Lung (tissue), 12 donors: ENCODE results near the gene LRFN5. TPM values are rescaled to one million over a fixed set of nuclear protein-coding genes. Genes with fewer than 3 reads are reported as not detected.

Experiments
- ATAC-seq: fragments of 200-7000 bp; cut with Tn5 transposase; one replicate; pipeline ENCODE4 v1.9.1; 2020; ENCODE audit warnings: moderate number of reproducible peaks; ENCODE audit not compliant: insufficient read depth, low FRiP score
- DNase-seq, 3 donors: peaks; one replicate each; pipeline ENCODE4 v3.0.0-alpha.2; 2013 to 2017
- H3K27ac ChIP-seq, 2 donors: one replicate each; pipeline ENCODE4 v1.5.1; 2013; ENCODE audit warnings: mild to moderate bottlenecking in 2 of 2, moderate library complexity in 2 of 2, control low read depth in 1 of 2, inconsistent platforms in 1 of 2, low read depth in 1 of 2, low read length in 1 of 2
- H3K27me3 ChIP-seq, 3 donors: one replicate each; pipeline ENCODE4 v1.5.1; 2013; ENCODE audit warnings: low read length in 2 of 3; ENCODE audit not compliant: control insufficient read depth in 3 of 3, insufficient read depth in 3 of 3
- H3K36me3 ChIP-seq, 4 donors: one replicate each; pipeline ENCODE4 v1.5.1; 2013; ENCODE audit warnings: low read length in 4 of 4, mild to moderate bottlenecking in 1 of 4, moderate library complexity in 1 of 4; ENCODE audit not compliant: control insufficient read depth in 4 of 4, insufficient read depth in 4 of 4
- H3K4me1 ChIP-seq, 5 donors: one replicate each; pipeline ENCODE4 v1.5.1; 2013; ENCODE audit warnings: low read length in 5 of 5, mild to moderate bottlenecking in 2 of 5, moderate library complexity in 1 of 5; ENCODE audit not compliant: control insufficient read depth in 5 of 5, insufficient read depth in 5 of 5
- H3K4me3 ChIP-seq: one replicate; pipeline ENCODE4 v1.5.1; 2013; ENCODE audit warnings: mild to moderate bottlenecking, control low read depth, moderate library complexity
- H3K9ac ChIP-seq, 2 donors: one replicate each; pipeline ENCODE4 v1.5.1; 2013; ENCODE audit warnings: low read length in 2 of 2, control low read depth in 1 of 2; ENCODE audit not compliant: insufficient read depth in 1 of 2
- H3K9me3 ChIP-seq, 4 donors: one replicate each; pipeline ENCODE4 v1.5.1; 2013; ENCODE audit warnings: low read length in 3 of 4, mild to moderate bottlenecking in 1 of 4, moderate library complexity in 1 of 4; ENCODE audit not compliant: control insufficient read depth in 4 of 4, insufficient read depth in 3 of 4
- CTCF ChIP-seq: IDR thresholded peaks from 2 replicates; pipeline ENCODE4 v1.5.1; 2012; ENCODE audit warnings: mild to moderate bottlenecking; ENCODE audit errors: control extremely low read depth, extremely low read depth
- WGBS, 2 donors: extraction: QIAGEN DNeasy Blood & Tissue Kit; methylation state at CpG; one replicate each; pipeline ENCODE4 v1.1.7; 2013; 5-methylcytosine and 5-hydroxymethylcytosine counted together
- polyA plus RNA-seq, 2 donors: library from polyadenylated mRNA; stranded (reverse); fragments of 200-250 nt; gene quantifications; one replicate each; pipeline ENCODE4 v1.2.1, GENCODE V29; 2013
- total RNA-seq, 2 donors: library from RNA; depleted of rRNA in 1 of 2; stranded (reverse); fragments of >200 nt in 1 of 2; gene quantifications; one replicate each; pipeline ENCODE4 v1.2.1, GENCODE V29; 2014 to 2021
- donor health status: control.
- donor health status: control.
- donor health status: Bipolar disorder and iron deficiency.
- donor health status: healthy.
- donor health status: DM: yes; HTN: yes; CAD: no.

LRFN5 gene
- total and polyA plus RNA-seq, 4 donors: 0.40 to 12.6 (median 1.2) TPM

GRCh38 chr14:41604721-41605531, 1.8 kb upstream of the LRFN5 start:
- ATAC-seq (no peak), DNase-seq (peak; percentile 89 to 92 (median 89))
- Histone ChIP-seq H3K4me1 (peaks cover 0 to 50% (median 12%) of the 10 kb centered on the region in 5 donors), H3K9ac (peak overlapping the region; percentile 42 to 86), H3K27me3 (peaks cover 0 to 23% (median 10%) of the 10 kb centered on the region in 3 donors), H3K36me3 (no peaks in the 10 kb centered on the region), H3K9me3 (peaks cover 0 to 3% (median 0%) of the 10 kb centered on the region in 4 donors), H3K4me3 (peak overlapping the region; percentile 19), H3K27ac (peak overlapping the region; percentile 22 to 38)
- WGBS, 2 donors: 3 to 4% methylated on average over 29 of the region's 29 CpGs
- TF ChIP-seq CTCF: no peak

GRCh38 chr14:41605550-41606281, 960 bp upstream of the LRFN5 start:
- Histone ChIP-seq H3K27me3 (peaks cover 0 to 24% (median 14%) of the 10 kb centered on the region in 3 donors), H3K9me3 (peaks cover 0 to 3% (median 0%) of the 10 kb centered on the region in 4 donors), H3K4me1 (peaks cover 0 to 54% (median 12%) of the 10 kb centered on the region in 5 donors), H3K36me3 (no peaks in the 10 kb centered on the region), H3K27ac (peak overlapping the region; percentile 22 to 39), H3K9ac (peak overlapping the region in 1 of 2 donors; percentile 86), H3K4me3 (peak overlapping the region; percentile 19)
- no peak for ATAC-seq
- 3 to 4% methylated on average over 23 of the region's 23 CpGs for WGBS, 2 donors
- no peak for TF ChIP-seq CTCF
- peak; percentile 77 to 90 (median 88) for DNase-seq

- H3K9ac ChIP-seq: peak overlapping the region; percentile 21 to 86
- peaks cover 0 to 3% (median 0%) of the 10 kb centered on the region in 4 donors for H3K9me3 ChIP-seq
- peaks cover 0 to 28% (median 14%) of the 10 kb centered on the region in 3 donors for H3K27me3 ChIP-seq
Measured at GRCh38 chr14:41606282-41606531, 469 bp upstream of the LRFN5 start.

More at GRCh38 chr14:41606282-41606531, 469 bp upstream of the LRFN5 start:
- H3K36me3 ChIP-seq: no peaks in the 10 kb centered on the region
- ATAC-seq (peak; percentile 24), DNase-seq (peak in 1 of 3 donors; percentile 80)
- H3K4me1 ChIP-seq: peaks cover 0 to 54% (median 12%) of the 10 kb centered on the region in 5 donors
- H3K27ac ChIP-seq: peak overlapping the region in 1 of 2 donors; percentile 3
- peak overlapping the region; percentile 24 for H3K4me3 ChIP-seq
- TF ChIP-seq CTCF: no peak
- WGBS, 2 donors: 3 to 4% methylated on average over 7 of the region's 7 CpGs
